Esophagus muscularis mucosa (tissue), 3 donors: ENCODE data around the gene ARHGEF39.

ENCODE experiments used
- POLR2A ChIP-seq: fragments of 450-650 bp; IDR thresholded peaks from one replicate; pipeline ENCODE4 v1.6.1; 2017; ENCODE audit warnings: antibody characterized with exemption, moderate library complexity, mild to moderate bottlenecking, low read depth
- TF ChIP-seq, protein P1 (sequence below), 3 experiments: fragments of 200-600 bp in 2 of 3; fragments of 450-650 bp in 1 of 3; sonication (generic) in 2 of 3; IDR thresholded peaks; one replicate each; pipeline ENCODE4 v1.5.1; 2017 to 2019; ENCODE audit warnings: antibody characterized with exemption in 3 of 3, mild to moderate bottlenecking in 2 of 3, moderate library complexity in 1 of 3

DNA sequence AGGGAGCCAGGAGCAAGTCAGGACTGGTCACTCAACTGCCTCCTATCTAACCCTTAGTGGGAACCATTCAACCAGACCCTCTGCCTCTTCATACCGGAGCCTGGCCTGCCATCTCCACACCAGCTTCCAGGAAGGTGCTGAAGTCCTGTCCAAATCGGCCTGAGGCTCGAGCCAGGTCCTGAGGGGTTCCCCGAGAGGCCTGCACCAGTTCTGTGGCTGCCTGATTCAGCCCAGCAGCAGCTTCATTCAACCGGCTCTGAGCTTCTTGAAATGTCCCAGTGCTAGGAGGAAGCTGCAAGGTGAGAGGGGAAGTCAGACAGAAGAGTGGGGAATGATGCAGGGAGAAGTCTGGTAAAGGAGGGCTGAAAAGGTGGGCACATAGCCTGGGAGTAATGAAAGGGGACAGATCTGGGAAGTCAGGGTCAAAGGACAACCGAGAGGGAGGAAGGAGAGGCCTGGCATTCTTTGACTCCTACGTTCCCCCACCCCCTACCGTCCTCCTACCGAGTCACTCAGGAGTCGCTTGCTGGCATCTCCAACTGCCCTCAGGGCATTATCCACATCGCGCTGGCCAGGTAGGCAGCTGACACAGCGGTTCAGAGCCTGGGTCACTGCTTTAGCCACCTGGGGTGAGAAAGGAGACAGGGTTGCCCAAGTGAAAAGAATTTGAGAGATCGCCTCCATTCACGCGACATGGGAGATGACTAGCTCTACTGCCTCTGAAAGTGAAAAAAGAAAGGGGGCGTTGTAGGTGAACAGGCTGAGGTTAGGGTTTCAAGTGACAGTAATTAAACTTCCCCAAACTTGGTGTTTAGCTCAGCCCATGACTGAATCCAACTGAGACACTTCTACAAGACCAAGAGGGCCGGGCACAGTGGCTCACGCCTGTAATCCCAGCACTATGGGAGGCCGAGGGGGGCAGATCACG lies 46.8 kb upstream of the ARHGEF39 start:
- TF ChIP-seq, protein P1, sequence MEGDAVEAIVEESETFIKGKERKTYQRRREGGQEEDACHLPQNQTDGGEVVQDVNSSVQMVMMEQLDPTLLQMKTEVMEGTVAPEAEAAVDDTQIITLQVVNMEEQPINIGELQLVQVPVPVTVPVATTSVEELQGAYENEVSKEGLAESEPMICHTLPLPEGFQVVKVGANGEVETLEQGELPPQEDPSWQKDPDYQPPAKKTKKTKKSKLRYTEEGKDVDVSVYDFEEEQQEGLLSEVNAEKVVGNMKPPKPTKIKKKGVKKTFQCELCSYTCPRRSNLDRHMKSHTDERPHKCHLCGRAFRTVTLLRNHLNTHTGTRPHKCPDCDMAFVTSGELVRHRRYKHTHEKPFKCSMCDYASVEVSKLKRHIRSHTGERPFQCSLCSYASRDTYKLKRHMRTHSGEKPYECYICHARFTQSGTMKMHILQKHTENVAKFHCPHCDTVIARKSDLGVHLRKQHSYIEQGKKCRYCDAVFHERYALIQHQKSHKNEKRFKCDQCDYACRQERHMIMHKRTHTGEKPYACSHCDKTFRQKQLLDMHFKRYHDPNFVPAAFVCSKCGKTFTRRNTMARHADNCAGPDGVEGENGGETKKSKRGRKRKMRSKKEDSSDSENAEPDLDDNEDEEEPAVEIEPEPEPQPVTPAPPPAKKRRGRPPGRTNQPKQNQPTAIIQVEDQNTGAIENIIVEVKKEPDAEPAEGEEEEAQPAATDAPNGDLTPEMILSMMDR (IDR thresholded peaks at IDR 0.05): no peak
- no peak for TF ChIP-seq POLR2A
